Transverse colon (tissue), 4 donors: Measurements from ENCODE around the gene ZNF462.

Source experiments
- EP300 ChIP-seq: sonication (generic); formaldehyde crosslinking; IDR thresholded peaks from one replicate; pipeline ENCODE4 v1.6.1; 2017; ENCODE audit warnings: antibody characterized with exemption, low read depth
- POLR2AphosphoS5 ChIP-seq, 3 donors: sonication (generic); formaldehyde crosslinking; IDR thresholded peaks; one replicate each; pipeline ENCODE4 v1.6.1; 2016; ENCODE audit warnings: antibody characterized with exemption in 3 of 3
- TF ChIP-seq, protein P1 (sequence below), 5 experiments: fragments of 200-600 bp in 3 of 5; fragments of 450-650 bp in 2 of 5; sonication (generic) in 3 of 5; IDR thresholded peaks; 1 replicate in 2 of 5; 2 replicates in 3 of 5; pipeline ENCODE4 v1.5.1; 2016 to 2017; ENCODE audit warnings: antibody characterized with exemption in 5 of 5, inconsistent platforms in 3 of 5, mild to moderate bottlenecking in 2 of 5, moderate library complexity in 1 of 5

DNA sequence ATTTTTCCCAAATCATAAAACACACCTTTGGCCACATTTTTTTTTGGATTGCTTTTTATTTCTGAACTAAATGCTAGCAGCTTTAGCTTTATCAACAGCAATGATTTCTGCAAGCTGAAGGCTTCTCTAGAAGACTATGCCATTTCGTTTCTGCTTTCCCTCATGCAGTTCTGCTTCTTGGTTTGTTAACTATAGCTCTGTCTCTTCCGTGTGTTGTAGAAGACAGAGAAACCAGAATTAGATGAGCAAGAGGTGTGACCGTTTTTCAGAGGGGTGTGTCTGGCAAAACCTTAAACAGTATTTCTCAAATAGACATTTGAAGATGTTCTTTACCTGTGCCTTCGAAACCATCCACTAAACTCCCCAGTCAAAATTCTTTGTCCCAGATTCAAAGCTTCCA is 131.5 kb downstream of the ZNF462 start:
- TF ChIP-seq, protein P1, sequence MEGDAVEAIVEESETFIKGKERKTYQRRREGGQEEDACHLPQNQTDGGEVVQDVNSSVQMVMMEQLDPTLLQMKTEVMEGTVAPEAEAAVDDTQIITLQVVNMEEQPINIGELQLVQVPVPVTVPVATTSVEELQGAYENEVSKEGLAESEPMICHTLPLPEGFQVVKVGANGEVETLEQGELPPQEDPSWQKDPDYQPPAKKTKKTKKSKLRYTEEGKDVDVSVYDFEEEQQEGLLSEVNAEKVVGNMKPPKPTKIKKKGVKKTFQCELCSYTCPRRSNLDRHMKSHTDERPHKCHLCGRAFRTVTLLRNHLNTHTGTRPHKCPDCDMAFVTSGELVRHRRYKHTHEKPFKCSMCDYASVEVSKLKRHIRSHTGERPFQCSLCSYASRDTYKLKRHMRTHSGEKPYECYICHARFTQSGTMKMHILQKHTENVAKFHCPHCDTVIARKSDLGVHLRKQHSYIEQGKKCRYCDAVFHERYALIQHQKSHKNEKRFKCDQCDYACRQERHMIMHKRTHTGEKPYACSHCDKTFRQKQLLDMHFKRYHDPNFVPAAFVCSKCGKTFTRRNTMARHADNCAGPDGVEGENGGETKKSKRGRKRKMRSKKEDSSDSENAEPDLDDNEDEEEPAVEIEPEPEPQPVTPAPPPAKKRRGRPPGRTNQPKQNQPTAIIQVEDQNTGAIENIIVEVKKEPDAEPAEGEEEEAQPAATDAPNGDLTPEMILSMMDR (IDR thresholded peaks at IDR 0.05) = no peak
- no peak for TF ChIP-seq POLR2AphosphoS5 (IDR thresholded peaks at IDR 0.05)
- no peak for TF ChIP-seq EP300
